Ectodermal cell (in vitro differentiated cells): ENCODE measurements around the gene GLT8D1.
"Not testable (repeated sequence)": the region's sequence is repeated elsewhere in the genome, so short reads cannot be mapped to it uniquely, and the experiment has no call there.

ENCODE experiments used
- H3K27ac ChIP-seq: 2 replicates; pipeline ENCODE4 v1.7.0; 2013; ENCODE audit warnings: mild to moderate bottlenecking, low read depth, low read length; ENCODE audit not compliant: insufficient read depth, poor library complexity, severe bottlenecking
- H3K27me3 ChIP-seq: 2 replicates; pipeline ENCODE4 v1.7.0; 2013; ENCODE audit warnings: mild to moderate bottlenecking, low read length; ENCODE audit not compliant: insufficient read depth, control insufficient read depth, poor library complexity, severe bottlenecking
- H3K36me3 ChIP-seq: one replicate; pipeline ENCODE4 v1.7.0; 2013; ENCODE audit warnings: low read length; ENCODE audit not compliant: control insufficient read depth, insufficient read depth
- H3K4me1 ChIP-seq: one replicate; pipeline ENCODE4 v1.7.0; 2013; ENCODE audit warnings: low read length; ENCODE audit not compliant: control insufficient read depth, insufficient read depth
- H3K4me3 ChIP-seq: 2 replicates; pipeline ENCODE4 v1.7.0; 2013; ENCODE audit warnings: low read depth, low read length, control low read depth; ENCODE audit not compliant: insufficient read depth
- H3K9me3 ChIP-seq: 2 replicates; pipeline ENCODE4 v1.7.0; 2013; ENCODE audit warnings: mild to moderate bottlenecking, low read length, moderate library complexity; ENCODE audit not compliant: control insufficient read depth
- WGBS, 2 experiments: methylation state at CpG; one replicate each; pipeline ENCODE4 v1.1.7; 2013; ENCODE audit warnings: missing lambda C conversion rate in 2 of 2; 5-methylcytosine and 5-hydroxymethylcytosine counted together

Gene GLT8D1

DNA sequence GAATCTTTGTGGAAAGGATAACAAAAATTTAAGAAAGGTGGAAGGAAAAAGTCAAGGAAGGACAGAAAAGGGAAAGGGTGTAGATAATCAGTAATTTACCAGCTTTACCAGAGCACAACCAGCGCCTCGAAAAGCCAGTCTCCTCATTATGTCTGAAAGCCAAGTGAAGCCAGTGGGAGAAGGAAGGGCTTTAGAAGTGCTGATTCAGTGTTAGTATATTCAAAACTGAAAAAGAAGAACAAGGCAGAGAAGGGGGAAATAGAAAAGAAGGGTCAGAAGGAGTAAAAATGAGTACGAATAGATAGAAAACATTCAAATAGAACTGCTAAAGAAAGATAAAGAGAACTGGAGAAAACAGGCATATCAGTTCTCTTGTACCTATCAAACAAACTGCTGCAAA lies 24.0 kb downstream of the GLT8D1 start:
- Histone ChIP-seq H3K9me3 (no peaks in the 10 kb centered on the region), H3K4me3 (no peak overlapping the region), H3K27me3 (no peaks in the 10 kb centered on the region), H3K27ac (no peak overlapping the region), H3K36me3 (peaks cover 11% of the 10 kb centered on the region), H3K4me1 (no peaks in the 10 kb centered on the region)
- 85 to 87% methylated on average over 3 of the region's 3 CpGs for WGBS, 2 experiments

- H3K27ac ChIP-seq = no peak overlapping the region
- no peaks in the 10 kb centered on the region for H3K9me3 ChIP-seq
- no peaks in the 10 kb centered on the region for H3K4me1 ChIP-seq
- no peaks in the 10 kb centered on the region for H3K27me3 ChIP-seq
- H3K36me3 ChIP-seq = peaks cover 18% of the 10 kb centered on the region
- 83 to 100% methylated on average over 1 of the region's 1 CpG for WGBS, 2 experiments
- no peak overlapping the region for H3K4me3 ChIP-seq
Measured at GRCh38 chr3:52679811-52680210, 25.8 kb downstream of the GLT8D1 start.

DNA sequence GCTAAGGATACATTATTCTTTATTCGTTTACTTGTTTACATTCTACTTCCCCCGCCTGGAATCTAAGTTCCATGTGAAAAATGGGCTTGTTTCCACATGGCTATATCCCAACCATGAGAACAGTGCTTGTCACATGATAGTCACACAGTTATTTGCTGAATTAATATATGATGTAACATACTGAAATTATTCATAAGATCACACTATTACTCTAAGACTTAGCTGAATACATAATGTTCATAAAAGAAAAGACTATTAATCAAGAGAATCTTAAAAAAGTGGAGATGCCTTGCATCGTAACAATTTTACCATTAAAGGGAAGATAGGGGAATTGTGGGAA lies 26.4 kb downstream of the GLT8D1 start:
- WGBS, 2 experiments = 91 to 96% methylated on average over 3 of the region's 3 CpGs
- H3K36me3 ChIP-seq = peaks cover 18% of the 10 kb centered on the region

DNA sequence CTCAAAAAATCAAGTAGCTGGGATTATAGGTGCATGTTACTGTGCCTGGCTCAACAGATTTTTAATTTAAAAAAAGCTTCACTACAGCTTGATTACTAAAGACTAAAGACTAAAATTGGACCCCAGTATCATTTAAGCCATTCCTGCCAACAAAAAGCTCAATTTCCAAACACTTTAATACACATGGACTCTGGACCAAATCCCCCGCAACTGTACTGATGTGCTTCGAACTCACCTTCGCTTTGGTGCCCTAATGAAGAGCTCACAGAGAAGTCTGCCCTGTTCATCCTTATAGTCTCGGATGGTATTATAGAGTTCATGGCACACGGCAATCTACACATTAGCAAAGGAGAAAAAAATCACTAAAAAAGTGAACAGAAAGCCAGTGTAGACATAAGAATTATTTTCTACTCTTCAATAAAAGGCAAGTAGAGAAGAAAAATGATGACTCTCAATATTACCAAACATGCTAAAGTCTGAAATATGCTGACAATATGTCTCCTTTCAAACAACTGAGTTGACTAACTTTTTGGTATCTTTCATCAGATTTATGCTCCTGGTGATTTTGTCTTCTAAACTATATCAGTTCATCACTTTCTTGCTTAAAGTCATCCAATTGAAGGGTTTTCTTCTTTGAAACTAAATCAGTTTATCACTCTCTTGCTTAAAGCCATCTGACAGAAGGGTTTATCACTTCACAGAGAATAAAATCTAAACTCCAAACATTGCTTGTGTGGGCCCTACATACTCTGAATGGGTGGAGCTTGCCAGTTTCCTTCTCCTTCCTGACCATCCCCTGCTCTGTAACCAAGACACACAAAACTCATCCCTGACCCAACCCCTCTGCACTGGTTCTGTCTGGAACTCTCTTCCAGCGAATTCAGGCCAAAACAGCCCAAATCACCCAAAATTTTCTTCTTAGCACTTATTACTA lies 27.1 kb downstream of the GLT8D1 start:
- Histone ChIP-seq H3K36me3 (peaks cover 18% of the 10 kb centered on the region), H3K4me1 (no peaks in the 10 kb centered on the region), H3K27me3 (no peaks in the 10 kb centered on the region), H3K9me3 (no peaks in the 10 kb centered on the region), H3K4me3 (no peak overlapping the region), H3K27ac (no peak overlapping the region)
- WGBS, 2 experiments = 96 to 97% methylated on average over 6 of the region's 6 CpGs

More for the DNA sequence above, 26.4 kb downstream of the GLT8D1 start:
- H3K27me3 ChIP-seq = no peaks in the 10 kb centered on the region
- H3K4me3 ChIP-seq = no peak overlapping the region
- no peaks in the 10 kb centered on the region for H3K4me1 ChIP-seq
- no peak overlapping the region for H3K27ac ChIP-seq
- no peaks in the 10 kb centered on the region for H3K9me3 ChIP-seq

- not testable (repeated sequence) for H3K4me1 ChIP-seq, H3K27me3 ChIP-seq, H3K27ac ChIP-seq, H3K4me3 ChIP-seq, H3K9me3 ChIP-seq
- 92 to 94% methylated on average over 3 of the region's 3 CpGs for WGBS, 2 experiments
- H3K36me3 ChIP-seq = peaks cover 23% of the 10 kb centered on the region
Measured at GRCh38 chr3:52676201-52676600, 29.4 kb downstream of the GLT8D1 start.

GRCh38 chr3:52671676-52672075 lies 33.9 kb downstream of the GLT8D1 start:
- no peak overlapping the region for H3K27ac ChIP-seq
- 92% methylated on average over 1 of the region's 1 CpG for WGBS, 2 experiments
- H3K9me3 ChIP-seq = no peaks in the 10 kb centered on the region
- H3K4me1 ChIP-seq = no peaks in the 10 kb centered on the region
- no peaks in the 10 kb centered on the region for H3K27me3 ChIP-seq
- H3K36me3 ChIP-seq = peaks cover 19% of the 10 kb centered on the region
- no peak overlapping the region for H3K4me3 ChIP-seq

GRCh38 chr3:52670621-52671521 lies 34.7 kb downstream of the GLT8D1 start:
- H3K36me3 ChIP-seq = peaks cover 17% of the 10 kb centered on the region
- 95 to 98% methylated on average over 8 to 9 of the region's 9 CpGs for WGBS, 2 experiments
- H3K4me3 ChIP-seq = no peak overlapping the region
- H3K9me3 ChIP-seq = no peaks in the 10 kb centered on the region
- no peak overlapping the region for H3K27ac ChIP-seq
- H3K27me3 ChIP-seq = no peaks in the 10 kb centered on the region
- H3K4me1 ChIP-seq = no peaks in the 10 kb centered on the region

DNA sequence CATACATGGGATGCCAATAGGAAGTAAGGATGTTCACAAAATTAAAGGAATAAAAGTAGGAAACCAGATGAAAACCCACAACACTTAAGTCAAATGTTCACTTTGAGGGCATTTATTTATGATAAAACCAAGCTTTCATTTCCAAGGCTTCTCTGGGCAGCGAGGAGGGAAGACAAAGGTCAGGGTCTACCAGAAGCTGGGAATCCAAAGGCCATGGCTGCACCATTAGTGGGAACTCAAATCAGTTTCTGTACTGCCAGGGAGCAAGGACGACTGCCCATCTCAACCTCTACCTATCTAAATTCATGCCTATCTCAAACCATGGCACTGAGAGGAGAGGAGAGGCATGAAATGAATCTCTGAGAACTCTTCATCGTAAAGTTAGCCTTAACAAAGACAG lies 42.5 kb downstream of the GLT8D1 start:
- 95 to 96% methylated on average over 3 of the region's 3 CpGs for WGBS, 2 experiments
- Histone ChIP-seq H3K4me3 (no peak overlapping the region), H3K36me3 (peaks cover 41% of the 10 kb centered on the region), H3K27me3 (no peaks in the 10 kb centered on the region), H3K9me3 (no peaks in the 10 kb centered on the region), H3K27ac (no peak overlapping the region), H3K4me1 (no peaks in the 10 kb centered on the region)

- peaks cover 51% of the 10 kb centered on the region for H3K36me3 ChIP-seq
- H3K4me3 ChIP-seq = no peak overlapping the region
- no peaks in the 10 kb centered on the region for H3K9me3 ChIP-seq
- H3K27ac ChIP-seq = no peak overlapping the region
- no peaks in the 10 kb centered on the region for H3K4me1 ChIP-seq
- no peaks in the 10 kb centered on the region for H3K27me3 ChIP-seq
- 76 to 81% methylated on average over 3 of the region's 3 CpGs for WGBS, 2 experiments
Measured at GRCh38 chr3:52660046-52660445, 45.5 kb downstream of the GLT8D1 start.

DNA sequence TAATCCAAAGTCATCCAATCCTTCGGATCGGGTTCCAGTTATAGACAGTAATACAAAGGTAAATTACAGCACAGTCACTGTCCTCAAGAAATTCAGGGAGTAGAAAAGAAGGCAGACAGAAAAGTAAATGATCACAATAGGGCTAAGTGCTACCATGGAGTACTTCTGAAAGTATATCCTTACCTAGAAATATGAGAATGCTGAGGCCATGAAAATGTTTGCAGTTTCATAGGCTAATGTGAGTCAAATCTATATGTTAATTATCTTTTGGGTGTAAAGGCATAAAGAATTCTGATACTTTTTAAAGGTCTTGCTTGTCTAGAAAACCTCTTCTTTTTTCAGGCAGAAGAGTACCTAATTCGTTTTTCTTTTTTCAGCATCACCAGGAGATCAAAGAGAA lies 49.7 kb downstream of the GLT8D1 start:
- Histone ChIP-seq H3K27me3 (no peaks in the 10 kb centered on the region), H3K4me1 (no peaks in the 10 kb centered on the region), H3K9me3 (no peaks in the 10 kb centered on the region), H3K27ac (no peak overlapping the region), H3K4me3 (no peak overlapping the region), H3K36me3 (peaks cover 46% of the 10 kb centered on the region)
- whole genome bisulfite sequencing, 2 experiments = 84 to 95% methylated on average over 3 of the region's 3 CpGs
